Measurements from ENCODE around the gene GPER1.
A peak's percentile ranks its signal among the peaks of the same experiment; 100 is the strongest.

The GPER1 gene

GRCh38 chr7:1091644-1092027 is 3.7 kb downstream of the GPER1 start:
- Mint-ChIP-seq H3K36me3 (ENCODE audit: low read depth) (peaks cover 11% of the 10 kb centered on the region), H3K27me3 (ENCODE audit: low read depth, poor library complexity) (peaks cover 4% of the 10 kb centered on the region), H3K9me3 (no peaks in the 10 kb centered on the region), H3K4me1 (peaks cover 82% of the 10 kb centered on the region), H3K27ac (peak overlapping the region; percentile 96), H3K4me3 (no peak overlapping the region)
- TF ChIP-seq CTCF (IDR thresholded peaks at IDR 0.05), result no peak
- no peak for DNase-seq

GRCh38 chr7:1092161-1092632 is 4.3 kb downstream of the GPER1 start:
- Mint-ChIP-seq H3K27me3 (ENCODE audit: low read depth, poor library complexity) (peaks cover 4% of the 10 kb centered on the region), H3K9me3 (peaks cover 2% of the 10 kb centered on the region), H3K36me3 (ENCODE audit: low read depth) (peaks cover 14% of the 10 kb centered on the region), H3K27ac (peak overlapping the region; percentile 80), H3K4me1 (peaks cover 82% of the 10 kb centered on the region), H3K4me3 (no peak overlapping the region)
- no peak for TF ChIP-seq CTCF (IDR thresholded peaks at IDR 0.05)
- no peak for DNase-seq

- Mint-ChIP-seq H3K4me1 (peaks cover 82% of the 10 kb centered on the region), H3K9me3 (peaks cover 10% of the 10 kb centered on the region), H3K27me3 (ENCODE audit: low read depth, poor library complexity) (peaks cover 9% of the 10 kb centered on the region), H3K4me3 (no peak overlapping the region), H3K36me3 (ENCODE audit: low read depth) (peaks cover 22% of the 10 kb centered on the region), H3K27ac (peak overlapping the region; percentile 80)
- DNase-seq, result no peak
- no peak for TF ChIP-seq CTCF (IDR thresholded peaks at IDR 0.05)
These were observed 5.0 kb downstream of the GPER1 start for GRCh38 chr7:1092806-1093501.

- H3K36me3 Mint-ChIP-seq (ENCODE audit: low read depth), result peaks cover 27% of the 10 kb centered on the region
- TF ChIP-seq CTCF (IDR thresholded peaks at IDR 0.05), result no peak
- no peak for DNase-seq
- H3K4me3 Mint-ChIP-seq, result no peak overlapping the region
- peaks cover 81% of the 10 kb centered on the region for H3K4me1 Mint-ChIP-seq
- peaks cover 14% of the 10 kb centered on the region for H3K9me3 Mint-ChIP-seq
- no peak overlapping the region for H3K27ac Mint-ChIP-seq
- H3K27me3 Mint-ChIP-seq (ENCODE audit: low read depth, poor library complexity), result peaks cover 9% of the 10 kb centered on the region
These were observed 5.6 kb downstream of the GPER1 start for GRCh38 chr7:1093502-1093843.

GRCh38 chr7:1093916-1094508 is 6.1 kb downstream of the GPER1 start:
- Mint-ChIP-seq H3K4me1 (peaks cover 76% of the 10 kb centered on the region), H3K4me3 (no peak overlapping the region), H3K36me3 (ENCODE audit: low read depth) (peaks cover 30% of the 10 kb centered on the region), H3K27me3 (ENCODE audit: low read depth, poor library complexity) (peaks cover 9% of the 10 kb centered on the region), H3K9me3 (peaks cover 14% of the 10 kb centered on the region), H3K27ac (peak overlapping the region; percentile 62)
- no peak for DNase-seq
- no peak for TF ChIP-seq CTCF (IDR thresholded peaks at IDR 0.05)

GRCh38 chr7:1094870-1095269 is 7.0 kb downstream of the GPER1 start:
- Mint-ChIP-seq H3K36me3 (ENCODE audit: low read depth) (peaks cover 36% of the 10 kb centered on the region), H3K4me1 (peaks cover 80% of the 10 kb centered on the region), H3K4me3 (no peak overlapping the region), H3K27ac (peak overlapping the region; percentile 62), H3K9me3 (peaks cover 14% of the 10 kb centered on the region), H3K27me3 (ENCODE audit: low read depth, poor library complexity) (peaks cover 9% of the 10 kb centered on the region)
- DNase-seq, result no peak
- TF ChIP-seq CTCF (IDR thresholded peaks at IDR 0.05), result no peak

All from nephron progenitor cell (in vitro differentiated cells).